Activated CD8-positive, alpha-beta T cell treated with anti-CD3 and anti-CD28 coated beads for 36 hours (primary cell): ENCODE results near the gene ZDHHC22. TPM values are rescaled to one million over a fixed set of nuclear protein-coding genes. Genes with fewer than 3 reads are reported as not detected.

Source experiments
- ATAC-seq: fragments of 200-7000 bp; cut with Tn5 transposase; one replicate; pipeline ENCODE4 v1.10.0; 2021; ENCODE audit warnings: mild to moderate bottlenecking, moderate library complexity
- CTCF ChIA-PET: fragments of 350-600 bp; sonication (Branson Sonifier 250); formaldehyde crosslinking; loops from one replicate; lab custom pipeline; 2021; ENCODE audit warnings: antibody characterized with exemption; lab: Charles Lee
- POLR2A ChIA-PET: fragments of 350-600 bp; sonication (Branson Sonifier 250); formaldehyde crosslinking; loops from one replicate; lab custom pipeline; 2021; ENCODE audit warnings: antibody characterized with exemption; lab: Charles Lee
- DNase-seq: peaks from one replicate; pipeline ENCODE4 v3.0.0-alpha.2; 2020
- H3K27ac Mint-ChIP-seq: one replicate; pipeline ENCODE4 v1.8.0; 2021; ENCODE audit warnings: mild to moderate bottlenecking, mixed read lengths
- H3K27me3 Mint-ChIP-seq: one replicate; pipeline ENCODE4 v1.8.0; 2021; ENCODE audit warnings: mixed read lengths
- H3K36me3 Mint-ChIP-seq: one replicate; pipeline ENCODE4 v1.8.0; 2021; ENCODE audit warnings: low read depth, mixed read lengths
- H3K4me1 Mint-ChIP-seq: one replicate; pipeline ENCODE4 v1.8.0; 2021; ENCODE audit warnings: low read depth, mixed read lengths
- H3K4me3 Mint-ChIP-seq: one replicate; pipeline ENCODE4 v1.8.0; 2021; ENCODE audit warnings: mild to moderate bottlenecking, moderate library complexity, mixed read lengths
- H3K9me3 Mint-ChIP-seq: one replicate; pipeline ENCODE4 v1.8.0; 2021; ENCODE audit warnings: mixed read lengths
- CTCF ChIP-seq: fragments of 200-600 bp; IDR thresholded peaks from one replicate; pipeline ENCODE4 v1.8.0; 2022; ENCODE audit warnings: antibody characterized with exemption, mild to moderate bottlenecking
- intact Hi-C: fragments of 100-400 bp; cut with micrococcal nuclease; formaldehyde crosslinking; loops from one replicate; pipeline ENCODE4 v1.10.0; 2022
- total RNA-seq, 2 experiments: library from RNA; stranded (reverse); gene quantifications; one replicate each; pipeline ENCODE4 v1.2.3, GENCODE V29; 2021

Gene ZDHHC22
- total RNA-seq, 2 experiments from 2014 or later = not detected

GRCh38 chr14:77125823-77126325 lies 15.7 kb downstream of the ZDHHC22 start:
- POLR2A ChIA-PET = interaction anchor here (1.5 kb wide), 1 partner anchor 21 kb away, joined by 3 read pairs; no protein-coding TSS in a partner anchor

GRCh38 chr14:77125281-77125801 lies 16.2 kb downstream of the ZDHHC22 start:
- peak overlapping the region; percentile 50 for H3K4me3 Mint-ChIP-seq
- intact Hi-C loops = no loop called here
- H3K4me1 Mint-ChIP-seq = peaks cover 31% of the 10 kb centered on the region
- no peak for DNase-seq
- peaks cover 1% of the 10 kb centered on the region for H3K36me3 Mint-ChIP-seq
- no peak overlapping the region for H3K27ac Mint-ChIP-seq
- no peak for ATAC-seq
- H3K9me3 Mint-ChIP-seq = no peaks in the 10 kb centered on the region
- peak; percentile 30 for TF ChIP-seq CTCF
- ChIA-PET POLR2A (interaction anchor here (1.5 kb wide), 1 partner anchor 20 kb away, joined by 3 read pairs; no protein-coding TSS in a partner anchor), CTCF (interaction anchor here (0.8 to 9.2 kb wide), 7 partner anchors 9 to 252 kb away, joined by 3 to 93 read pairs (median 4); partner anchors contain the start of gene CIPC)
- H3K27me3 Mint-ChIP-seq = peaks cover 21% of the 10 kb centered on the region

More at GRCh38 chr14:77125823-77126325, 15.7 kb downstream of the ZDHHC22 start:
- Mint-ChIP-seq H3K4me1 (peaks cover 27% of the 10 kb centered on the region), H3K27ac (no peak overlapping the region), H3K27me3 (peaks cover 21% of the 10 kb centered on the region), H3K4me3 (peak overlapping the region; percentile 50), H3K9me3 (no peaks in the 10 kb centered on the region), H3K36me3 (peaks cover 1% of the 10 kb centered on the region)
- no peak for TF ChIP-seq CTCF
- ATAC-seq = no peak
- intact Hi-C loops = no loop called here
- CTCF ChIA-PET = interaction anchor here (0.8 to 9.2 kb wide), 7 partner anchors 8 to 253 kb away, joined by 3 to 93 read pairs (median 4); partner anchors contain the start of gene CIPC
- no peak for DNase-seq

DNA sequence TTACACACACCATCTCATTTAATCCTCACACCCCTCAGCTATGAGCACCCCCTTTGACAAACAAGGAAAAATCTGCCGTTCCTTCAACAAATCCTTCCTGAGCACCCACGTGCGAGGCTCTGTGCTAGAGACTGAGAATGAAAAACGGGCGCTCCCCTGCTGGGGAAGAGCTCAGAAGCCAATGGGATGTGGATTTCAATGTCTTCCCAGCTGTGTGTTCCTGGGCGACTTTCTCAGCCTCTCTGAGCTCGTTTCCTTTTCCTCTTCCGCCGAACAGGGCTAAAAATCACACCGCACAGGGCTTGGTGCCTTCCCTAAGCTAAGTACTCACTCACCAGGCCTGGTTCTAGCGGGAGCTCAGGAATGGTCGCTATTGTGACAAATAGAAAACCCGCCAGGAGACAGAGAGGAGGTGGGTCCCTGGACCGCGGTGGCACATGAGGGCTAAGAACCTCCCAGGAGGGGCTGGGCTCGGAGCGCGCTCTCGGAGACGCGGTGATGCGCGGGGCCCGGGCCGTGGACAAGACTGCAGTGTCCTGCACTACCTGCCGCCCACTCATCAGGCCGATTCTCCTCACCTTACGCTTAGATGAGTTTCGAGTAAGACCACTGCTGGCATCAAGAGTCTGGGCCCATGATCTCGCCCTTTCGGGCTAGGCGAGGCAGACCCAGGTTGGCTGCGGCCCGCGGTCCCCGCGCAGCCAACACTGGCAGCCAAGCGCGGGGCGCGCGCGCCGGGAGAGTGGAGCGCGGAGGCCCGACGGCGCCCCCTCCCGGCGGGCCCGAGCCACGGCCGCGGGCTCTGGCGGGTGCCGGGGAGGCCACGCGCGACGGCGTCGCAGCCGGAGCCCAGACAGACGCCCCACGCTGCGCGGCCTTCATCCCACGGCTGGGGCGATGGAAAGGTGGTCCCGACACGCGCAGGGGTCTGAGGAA lies 17.0 kb downstream of the ZDHHC22 start:
- Mint-ChIP-seq H3K27ac (peak overlapping the region; percentile 58), H3K36me3 (peaks cover 1% of the 10 kb centered on the region), H3K27me3 (peaks cover 21% of the 10 kb centered on the region), H3K4me3 (peak overlapping the region; percentile 69), H3K4me1 (peaks cover 36% of the 10 kb centered on the region), H3K9me3 (no peaks in the 10 kb centered on the region)
- peak; percentile 81 for TF ChIP-seq CTCF
- CTCF ChIA-PET = interaction anchor here (0.7 to 9.2 kb wide), 22 partner anchors 9 to 251 kb away, joined by 3 to 93 read pairs (median 6); partner anchors contain the start of genes CIPC and ZDHHC22
- ATAC-seq = peak; percentile 75
- POLR2A ChIA-PET = interaction anchor here (1.2 to 1.5 kb wide), 3 partner anchors 11 to 25 kb away, joined by 3 to 6 read pairs (median 5); no protein-coding TSS in a partner anchor
- intact Hi-C loops = no loop called here
- peak; percentile 61 for DNase-seq

- H3K9me3 Mint-ChIP-seq = no peaks in the 10 kb centered on the region
- intact Hi-C loops = no loop called here
- peaks cover 21% of the 10 kb centered on the region for H3K27me3 Mint-ChIP-seq
- TF ChIP-seq CTCF = no peak
- no peak overlapping the region for H3K27ac Mint-ChIP-seq
- ATAC-seq = no peak
- peaks cover 37% of the 10 kb centered on the region for H3K4me1 Mint-ChIP-seq
- ChIA-PET POLR2A (interaction anchor here (1.2 to 1.5 kb wide), 2 partner anchors 10 to 24 kb away, joined by 5 to 6 read pairs; no protein-coding TSS in a partner anchor), CTCF (interaction anchor here (0.7 to 9.2 kb wide), 21 partner anchors 8 to 248 kb away, joined by 3 to 93 read pairs (median 5); partner anchors contain the start of genes CIPC and ZDHHC22)
- DNase-seq = no peak
- peaks cover 4% of the 10 kb centered on the region for H3K36me3 Mint-ChIP-seq
- H3K4me3 Mint-ChIP-seq = peak overlapping the region; percentile 69
Observed at GRCh38 chr14:77123381-77124325, 17.9 kb downstream of the ZDHHC22 start.
